Stimulated activated CD8-positive, alpha-beta memory T cell treated with anti-CD3 and anti-CD28 coated beads, Interleukin-15, amount 100 ng/mL, for 24 hours (primary cell): ENCODE measurements around the gene OPCML.

Experiments
- DNase-seq: peaks from one replicate; pipeline ENCODE4 v3.0.0-alpha.2; 2020; ENCODE audit warnings: low read depth

OPCML gene

GRCh38 chr11:133175103-133175502, 357.2 kb downstream of the OPCML start:
- no peak for DNase-seq

GRCh38 chr11:133173810-133174412, 358.4 kb downstream of the OPCML start:
- no peak for DNase-seq

GRCh38 chr11:133172349-133172748, 360.0 kb downstream of the OPCML start:
- DNase-seq = no peak

- no peak for DNase-seq
Measured at GRCh38 chr11:133171374-133171773, 360.9 kb downstream of the OPCML start.

GRCh38 chr11:133168016-133168415, 364.3 kb downstream of the OPCML start:
- no peak for DNase-seq

- no peak for DNase-seq
Measured at GRCh38 chr11:133166662-133167061, 365.6 kb downstream of the OPCML start.

GRCh38 chr11:133164986-133165385, 367.3 kb downstream of the OPCML start:
- DNase-seq = no peak

GRCh38 chr11:133163463-133164419, 368.6 kb downstream of the OPCML start:
- DNase-seq = no peak

- no peak for DNase-seq
Measured at GRCh38 chr11:133162227-133162626, 370.1 kb downstream of the OPCML start.

- no peak for DNase-seq
Measured at GRCh38 chr11:133160754-133161153, 371.5 kb downstream of the OPCML start.

GRCh38 chr11:133156986-133157745, 375.1 kb downstream of the OPCML start:
- DNase-seq = no peak

- DNase-seq = no peak
Measured at GRCh38 chr11:133154781-133155180, 377.5 kb downstream of the OPCML start.

- DNase-seq = no peak
Measured at GRCh38 chr11:133154076-133154475, 378.2 kb downstream of the OPCML start.

GRCh38 chr11:133153031-133153430, 379.3 kb downstream of the OPCML start:
- no peak for DNase-seq

GRCh38 chr11:133149698-133150097, 382.6 kb downstream of the OPCML start:
- DNase-seq = no peak

- DNase-seq = no peak
Measured at GRCh38 chr11:133147625-133148024, 384.7 kb downstream of the OPCML start.

- DNase-seq = no peak
Measured at GRCh38 chr11:133146697-133147306, 385.5 kb downstream of the OPCML start.

GRCh38 chr11:133137939-133138338, 394.4 kb downstream of the OPCML start:
- DNase-seq = no peak

GRCh38 chr11:133137270-133137669, 395.0 kb downstream of the OPCML start:
- DNase-seq = no peak

- no peak for DNase-seq
Measured at GRCh38 chr11:133136376-133136775, 395.9 kb downstream of the OPCML start.

GRCh38 chr11:133134314-133135173, 397.8 kb downstream of the OPCML start:
- no peak for DNase-seq
